HepG2 (cell line): ENCODE results near the gene NIPAL3. TPM values are rescaled to one million over a fixed set of nuclear protein-coding genes. Genes with fewer than 3 reads are reported as not detected.
A peak's percentile ranks its signal among the peaks of the same experiment; 100 is the strongest.

ENCODE experiments used
- ATF3 ChIP-seq: sonication (generic); formaldehyde crosslinking; IDR thresholded peaks from 2 replicates; pipeline ENCODE4 v1.4.0; 2020; ENCODE audit warnings: missing genetic modification reagents
- ELF1 ChIP-seq: sonication (generic); formaldehyde crosslinking; IDR thresholded peaks from 2 replicates; pipeline ENCODE4 v1.4.0; 2020; ENCODE audit warnings: missing genetic modification reagents
- MTERF4 ChIP-seq: sonication (generic); formaldehyde crosslinking; IDR thresholded peaks from 2 replicates; pipeline ENCODE4 v1.8.0; 2023; ENCODE audit warnings: mild to moderate bottlenecking, missing genetic modification reagents
- NR2C2 ChIP-seq: sonication (generic); formaldehyde crosslinking; IDR thresholded peaks from 2 replicates; pipeline ENCODE4 v1.4.0; 2020; ENCODE audit warnings: missing genetic modification reagents, mild to moderate bottlenecking, moderate library complexity, borderline replicate concordance
- POLR2AphosphoS2 ChIP-seq: IDR thresholded peaks from 2 replicates; pipeline ENCODE4 v1.6.1; 2011; ENCODE audit warnings: low read depth, low read length, improper control_type of control experiment
- PRPF4 ChIP-seq: fragments of 200-400 bp; formaldehyde crosslinking; IDR thresholded peaks from 2 replicates; pipeline ENCODE4 v1.6.1; 2016; ENCODE audit warnings: low read length, low read depth; ENCODE audit not compliant: poor library complexity, severe bottlenecking
- REXO4 ChIP-seq: sonication (generic); formaldehyde crosslinking; IDR thresholded peaks from 2 replicates; pipeline ENCODE4 v1.8.0; 2022; ENCODE audit warnings: missing genetic modification reagents, mild to moderate bottlenecking, borderline replicate concordance
- RFX3 ChIP-seq: IDR thresholded peaks from 2 replicates; pipeline ENCODE4 v1.6.1; 2016; ENCODE audit warnings: missing biosample characterization, missing genetic modification reagents
- SP4 ChIP-seq: sonication (generic); formaldehyde crosslinking; IDR thresholded peaks from 2 replicates; pipeline ENCODE4 v1.8.1; 2023; ENCODE audit warnings: mild to moderate bottlenecking, missing genetic modification reagents
- ZBED4 ChIP-seq: sonication (generic); formaldehyde crosslinking; IDR thresholded peaks from 2 replicates; pipeline ENCODE4 v1.4.0; 2020; ENCODE audit warnings: missing genetic modification reagents, borderline replicate concordance
- ZBTB49 ChIP-seq: sonication (generic); formaldehyde crosslinking; IDR thresholded peaks from 2 replicates; pipeline ENCODE4 v1.4.0; 2020; ENCODE audit warnings: missing genetic modification reagents, borderline replicate concordance
- ZNF136 ChIP-seq: sonication (generic); formaldehyde crosslinking; IDR thresholded peaks from 2 replicates; pipeline ENCODE4 v1.8.1; 2022; ENCODE audit warnings: low read depth, mild to moderate bottlenecking, moderate library complexity, missing genetic modification reagents
- ZNF142 ChIP-seq: sonication (generic); formaldehyde crosslinking; IDR thresholded peaks from 2 replicates; pipeline ENCODE4 v1.4.0; 2020; ENCODE audit warnings: missing genetic modification reagents
- ZNF501 ChIP-seq: sonication (generic); formaldehyde crosslinking; IDR thresholded peaks from 2 replicates; pipeline ENCODE4 v1.5.1; 2020; ENCODE audit warnings: mild to moderate bottlenecking, moderate library complexity, missing genetic modification reagents
- ZNF713 ChIP-seq: sonication (generic); formaldehyde crosslinking; IDR thresholded peaks from 2 replicates; pipeline ENCODE4 v1.4.0; 2020; ENCODE audit warnings: mild to moderate bottlenecking, missing genetic modification reagents
- polyA plus RNA-seq, 8 experiments: library from polyadenylated mRNA; depleted of rRNA in 3 of 8; stranded (reverse) in 7 of 8; unstranded in 1 of 8; fragments of >200 nt; fragmentation: Illumina TruSeq in 4 of 8; extraction: Trizol in 4 of 8; gene quantifications; 2 replicates each; pipeline versions ENCODE4 v1.2.1 to v1.2.3, GENCODE V29; 2011 to 2016; ENCODE audit warnings: low read depth in 4 of 8, missing spikeins in 1 of 8, mixed read lengths in 1 of 8; ENCODE audit not compliant: insufficient read depth in 1 of 8
- total RNA-seq, 5 experiments: library from RNA; depleted of rRNA; stranded (reverse); fragments of >200 nt; fragmentation: Illumina TruSeq; extraction: Trizol; gene quantifications; 2 replicates each; pipeline ENCODE4 v1.2.3, GENCODE V29; 2016; ENCODE audit warnings: low read depth in 1 of 5

NIPAL3 gene
- total and polyA plus RNA-seq, 2 of the 13 experiments (the other 11 are each of a cell fraction or from before 2014, with no cell fraction given) = 5.6 to 8.6 TPM

- TF ChIP-seq ZBED4 (CRISPR knock-in tag) (0 out of 2 replicates have a peak, but pooled peaks have one; percentile 35), ZNF136 (no peak), ATF3 (no peak), ZBTB49 (CRISPR knock-in tag) (no peak), NR2C2 (CRISPR knock-in tag) (0 out of 2 replicates have a peak, but pooled peaks have one; percentile 15), MTERF4 (no peak), ZNF713 (CRISPR knock-in tag) (0 out of 2 replicates have a peak, but pooled peaks have one; percentile 20), RFX3 (CRISPR knock-in tag) (peak; percentile 57; the same call in 1 of the 2 replicates), ZNF142 (CRISPR knock-in tag) (peak; percentile 53; the same call in 1 of the 2 replicates), PRPF4 (no peak), SP4 (no peak), REXO4 (CRISPR knock-in tag) (no peak), POLR2AphosphoS2 (no peak), ELF1 (CRISPR knock-in tag) (0 out of 2 replicates have a peak, but pooled peaks have one; percentile 19), ZNF501 (peak; percentile 45; the same call in 1 of the 2 replicates)
Observed at GRCh38 chr1:24502065-24502708, 86.6 kb downstream of the NIPAL3 start (continued).
